ENCODE results near the gene ARF4. TPM values are rescaled to one million over a fixed set of nuclear protein-coding genes. Genes with fewer than 3 reads are reported as not detected.

The ARF4 gene
- total and polyA plus RNA-seq, 10 donors = 41.1 to 88.7 (median 75.3) TPM

GRCh38 chr3:57570878-57571277, 26.3 kb downstream of the ARF4 start:
- DNase-seq = no peak
- intact Hi-C loops (cut with DNase I; ENCODE audit: low total_unique reads) = no loop called here
- Histone ChIP-seq H3K4me1 (no peaks in the 10 kb centered on the region), H3K9me3 (no peaks in the 10 kb centered on the region), H3K27ac (no peak overlapping the region), H3K27me3 (replicated peaks in 1 of 7) (no peaks in the 10 kb centered on the region), H3K4me3 (no peak overlapping the region), H3K36me3 (peaks cover 0 to 100% (median 77%) of the 10 kb centered on the region in 6 donors)
- 94 to 100% (median 99%) methylated on average over 2 of the region's 2 CpGs for WGBS, 5 donors
- TF ChIP-seq POLR2AphosphoS5 (IDR thresholded peaks at IDR 0.05) = no peak
- no peak for TF ChIP-seq CTCF (IDR thresholded peaks at IDR 0.05 in 8 of 11, conservative IDR thresholded peaks at IDR 0.05 in 3 of 11)
- no peak for TF ChIP-seq POLR2A (IDR thresholded peaks at IDR 0.05)

DNA sequence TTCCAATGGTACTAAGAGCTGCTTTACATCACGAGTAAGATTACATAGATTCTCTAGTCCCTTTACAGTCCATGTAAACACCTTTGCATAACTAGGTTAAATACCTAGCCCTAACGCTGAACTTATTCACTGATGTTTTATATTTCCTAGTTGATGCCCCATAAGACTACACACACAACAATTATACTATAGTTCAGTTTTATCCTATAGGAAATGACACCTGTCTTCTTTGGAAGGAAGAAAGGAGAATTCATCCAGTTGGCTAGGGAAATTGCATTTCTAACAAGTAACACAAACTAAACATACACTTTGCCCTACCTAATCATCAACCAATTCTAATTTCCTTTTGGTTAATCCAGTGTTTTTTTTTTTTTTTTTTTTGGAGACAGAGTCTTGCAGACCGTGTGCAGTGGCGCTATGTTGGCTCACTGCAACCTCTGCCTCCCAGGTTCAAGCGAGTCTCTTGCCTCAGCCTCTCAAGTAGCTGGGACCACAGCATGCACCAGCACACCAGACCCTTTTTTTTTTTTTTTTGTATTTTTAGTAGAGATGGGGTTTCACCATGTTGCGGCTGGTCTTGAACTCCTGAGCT, 27.2 kb downstream of the ARF4 start:
- 73 to 98% (median 93%) methylated on average over 5 to 6 of the region's 6 CpGs for WGBS, 5 donors
- intact Hi-C loops (cut with DNase I; ENCODE audit: low total_unique reads) = no loop called here
- H3K4me3 ChIP-seq = no peak overlapping the region
- no peaks in the 10 kb centered on the region for H3K4me1 ChIP-seq
- DNase-seq = no peak
- peaks cover 0 to 100% (median 78%) of the 10 kb centered on the region in 6 donors for H3K36me3 ChIP-seq
- H3K9me3 ChIP-seq = no peaks in the 10 kb centered on the region
- no peak overlapping the region for H3K27ac ChIP-seq
- TF ChIP-seq POLR2AphosphoS5 (IDR thresholded peaks at IDR 0.05) = no peak
- TF ChIP-seq POLR2A (IDR thresholded peaks at IDR 0.05) = no peak
- TF ChIP-seq CTCF (IDR thresholded peaks at IDR 0.05 in 8 of 11, conservative IDR thresholded peaks at IDR 0.05 in 3 of 11) = no peak
- no peaks in the 10 kb centered on the region for H3K27me3 ChIP-seq (replicated peaks in 1 of 7)

GRCh38 chr3:57559526-57559925, 37.6 kb downstream of the ARF4 start:
- no peak for DNase-seq
- Histone ChIP-seq H3K27ac (no peak overlapping the region), H3K36me3 (peaks cover 0 to 64% (median 29%) of the 10 kb centered on the region in 6 donors), H3K4me1 (peaks cover 23 to 76% (median 47%) of the 10 kb centered on the region in 6 donors), H3K4me3 (no peak overlapping the region), H3K9me3 (no peaks in the 10 kb centered on the region), H3K27me3 (replicated peaks in 1 of 7) (no peaks in the 10 kb centered on the region)
- no peak for TF ChIP-seq CTCF (IDR thresholded peaks at IDR 0.05 in 8 of 11, conservative IDR thresholded peaks at IDR 0.05 in 3 of 11)
- no peak for TF ChIP-seq POLR2A (IDR thresholded peaks at IDR 0.05)
- TF ChIP-seq POLR2AphosphoS5 (IDR thresholded peaks at IDR 0.05) = no peak
- 89 to 100% (median 98%) methylated on average over 1 of the region's 1 CpG for WGBS, 5 donors
- intact Hi-C loops (cut with DNase I; ENCODE audit: low total_unique reads) = loop anchor here (5.0 kb wide), 1 partner anchor 38 kb away; the partner anchor contains the start of gene ARF4

DNA sequence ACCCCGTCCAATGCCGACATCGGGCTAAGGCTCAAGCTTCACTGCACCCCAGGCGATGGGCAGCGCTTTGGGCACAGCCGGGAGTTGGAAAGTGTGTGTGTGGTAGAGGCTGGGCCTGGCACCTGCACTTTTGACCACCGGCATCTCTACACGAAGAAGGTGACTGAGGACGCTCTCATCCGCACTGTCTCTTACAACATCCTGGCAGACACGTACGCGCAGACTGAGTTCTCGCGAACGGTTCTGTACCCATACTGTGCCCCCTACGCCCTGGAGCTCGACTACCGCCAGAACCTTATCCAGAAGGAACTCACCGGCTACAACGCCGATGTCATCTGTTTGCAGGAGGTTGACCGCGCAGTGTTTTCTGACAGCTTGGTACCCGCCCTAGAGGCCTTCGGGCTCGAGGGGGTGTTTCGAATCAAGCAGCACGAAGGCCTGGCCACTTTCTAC, 40.0 kb downstream of the ARF4 start:
- intact Hi-C loops (cut with DNase I; ENCODE audit: low total_unique reads) = loop anchor here (5.0 kb wide), 1 partner anchor 40 kb away; the partner anchor contains the start of gene ARF4
- Histone ChIP-seq H3K27me3 (replicated peaks in 1 of 7) (no peaks in the 10 kb centered on the region), H3K4me3 (peak overlapping the region; percentile 74 to 96 (median 80)), H3K4me1 (peaks cover 23 to 70% (median 47%) of the 10 kb centered on the region in 6 donors), H3K9me3 (no peaks in the 10 kb centered on the region), H3K36me3 (peaks cover 0 to 39% (median 23%) of the 10 kb centered on the region in 6 donors), H3K27ac (peak overlapping the region; percentile 90 to 96 (median 92))
- 1 to 2% (median 2%) methylated on average over 24 to 29 of the region's 29 CpGs for WGBS, 5 donors
- no peak for TF ChIP-seq POLR2AphosphoS5 (IDR thresholded peaks at IDR 0.05)
- TF ChIP-seq POLR2A (IDR thresholded peaks at IDR 0.05) = no peak
- TF ChIP-seq CTCF (IDR thresholded peaks at IDR 0.05 in 8 of 11, conservative IDR thresholded peaks at IDR 0.05 in 3 of 11) = no peak
- DNase-seq = no peak

Measured in spleen (tissue), 11 donors.